ENCODE results near the gene TOMM70.
A peak's percentile ranks its signal among the peaks of the same experiment; 100 is the strongest.
"Not testable (repeated sequence)": the region's sequence is repeated elsewhere in the genome, so short reads cannot be mapped to it uniquely, and the experiment has no call there.

Gene TOMM70

GRCh38 chr3:100400780-100401673 is at the start of gene TOMM70, which contains the start of gene LNP1:
Gene TOMM70, minus strand, starts transcription at chr3:100401089. Its CDS starts 140 bp downstream, at chr3:100400949.
Gene LNP1, plus strand, starts transcription at chr3:100401539. Its CDS starts 28,191 bp downstream, at chr3:100429730.
- DNase-seq: peak; percentile 96 to 98

- no peak for DNase-seq
Observed at GRCh38 chr3:100449214-100449613, 48.3 kb upstream of the TOMM70 start.

GRCh38 chr3:100448079-100448478 is 47.2 kb upstream of the TOMM70 start:
- no peak for DNase-seq

- not testable (repeated sequence) for DNase-seq
Observed at GRCh38 chr3:100447067-100447466, 46.2 kb upstream of the TOMM70 start.

- no peak for DNase-seq
Observed at GRCh38 chr3:100443690-100444089, 42.8 kb upstream of the TOMM70 start.

- DNase-seq: no peak
Observed at GRCh38 chr3:100440895-100441294, 40.0 kb upstream of the TOMM70 start.

GRCh38 chr3:100438623-100438974 is 37.7 kb upstream of the TOMM70 start:
- DNase-seq: no peak

GRCh38 chr3:100437721-100438622 is 37.1 kb upstream of the TOMM70 start:
- no peak for DNase-seq

GRCh38 chr3:100436951-100437350 is 36.1 kb upstream of the TOMM70 start:
- DNase-seq: no peak

- DNase-seq: no peak
Observed at GRCh38 chr3:100429187-100429716, 28.4 kb upstream of the TOMM70 start.

GRCh38 chr3:100427699-100428098 is 26.8 kb upstream of the TOMM70 start:
- DNase-seq: no peak

GRCh38 chr3:100426067-100426682 is 25.3 kb upstream of the TOMM70 start:
- no peak for DNase-seq

- no peak for DNase-seq
Observed at GRCh38 chr3:100425316-100425715, 24.4 kb upstream of the TOMM70 start.

GRCh38 chr3:100424261-100424660 is 23.4 kb upstream of the TOMM70 start:
- DNase-seq: no peak

GRCh38 chr3:100423611-100424010 is 22.7 kb upstream of the TOMM70 start:
- DNase-seq: no peak

GRCh38 chr3:100420885-100421284 is 20.0 kb upstream of the TOMM70 start:
- no peak for DNase-seq

GRCh38 chr3:100419406-100419805 is 18.5 kb upstream of the TOMM70 start:
- DNase-seq: no peak

- DNase-seq: no peak
Observed at GRCh38 chr3:100416863-100417262, 16.0 kb upstream of the TOMM70 start.

GRCh38 chr3:100416176-100416575 is 15.3 kb upstream of the TOMM70 start:
- DNase-seq: no peak

- no peak for DNase-seq
Observed at GRCh38 chr3:100413613-100414012, 12.7 kb upstream of the TOMM70 start.

GRCh38 chr3:100412912-100413590 is 12.2 kb upstream of the TOMM70 start:
- DNase-seq: no peak

Data from hippocampal formation (tissue), 2 donors.